ENCODE data around the gene EDEM2.
"Not testable (repeated sequence)": the region's sequence is repeated elsewhere in the genome, so short reads cannot be mapped to it uniquely, and the experiment has no call there.

Gene EDEM2, protein sequence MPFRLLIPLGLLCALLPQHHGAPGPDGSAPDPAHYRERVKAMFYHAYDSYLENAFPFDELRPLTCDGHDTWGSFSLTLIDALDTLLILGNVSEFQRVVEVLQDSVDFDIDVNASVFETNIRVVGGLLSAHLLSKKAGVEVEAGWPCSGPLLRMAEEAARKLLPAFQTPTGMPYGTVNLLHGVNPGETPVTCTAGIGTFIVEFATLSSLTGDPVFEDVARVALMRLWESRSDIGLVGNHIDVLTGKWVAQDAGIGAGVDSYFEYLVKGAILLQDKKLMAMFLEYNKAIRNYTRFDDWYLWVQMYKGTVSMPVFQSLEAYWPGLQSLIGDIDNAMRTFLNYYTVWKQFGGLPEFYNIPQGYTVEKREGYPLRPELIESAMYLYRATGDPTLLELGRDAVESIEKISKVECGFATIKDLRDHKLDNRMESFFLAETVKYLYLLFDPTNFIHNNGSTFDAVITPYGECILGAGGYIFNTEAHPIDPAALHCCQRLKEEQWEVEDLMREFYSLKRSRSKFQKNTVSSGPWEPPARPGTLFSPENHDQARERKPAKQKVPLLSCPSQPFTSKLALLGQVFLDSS

DNA sequence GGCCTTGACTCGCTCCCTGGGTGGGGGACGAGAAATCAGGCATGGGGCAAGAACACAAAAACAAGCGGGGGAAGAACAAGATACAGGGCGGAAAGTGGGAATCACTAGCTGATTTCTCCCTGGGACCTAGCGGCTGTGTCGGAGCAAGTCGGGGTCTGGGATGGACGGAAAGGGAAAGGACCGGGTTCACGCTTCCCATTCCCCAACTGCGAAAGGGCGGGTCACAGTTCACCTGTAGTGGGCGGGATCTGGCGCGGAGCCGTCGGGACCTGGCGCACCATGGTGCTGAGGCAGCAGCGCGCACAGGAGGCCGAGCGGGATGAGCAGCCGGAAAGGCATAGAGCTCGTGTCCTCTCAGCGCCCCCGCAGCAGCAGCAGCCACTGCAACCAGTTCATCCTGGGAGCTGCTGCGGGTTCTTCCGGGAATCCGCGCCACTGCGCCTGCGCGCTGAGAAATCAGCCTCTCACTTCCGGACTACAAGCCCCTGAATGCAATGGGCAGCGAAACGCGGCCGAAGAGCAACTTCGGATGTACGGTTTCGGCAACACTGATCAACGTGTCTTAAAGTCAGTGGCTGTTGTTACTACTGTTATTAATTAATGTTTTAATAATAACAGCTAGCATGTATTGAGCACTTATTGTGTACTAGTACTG is at the start of gene EDEM2:
Gene EDEM2, minus strand, starts transcription at position 417 of the 655 bp plus-strand sequence. Its CDS starts 78 bp downstream, at position 339.
- TF ChIP-seq, protein P1, sequence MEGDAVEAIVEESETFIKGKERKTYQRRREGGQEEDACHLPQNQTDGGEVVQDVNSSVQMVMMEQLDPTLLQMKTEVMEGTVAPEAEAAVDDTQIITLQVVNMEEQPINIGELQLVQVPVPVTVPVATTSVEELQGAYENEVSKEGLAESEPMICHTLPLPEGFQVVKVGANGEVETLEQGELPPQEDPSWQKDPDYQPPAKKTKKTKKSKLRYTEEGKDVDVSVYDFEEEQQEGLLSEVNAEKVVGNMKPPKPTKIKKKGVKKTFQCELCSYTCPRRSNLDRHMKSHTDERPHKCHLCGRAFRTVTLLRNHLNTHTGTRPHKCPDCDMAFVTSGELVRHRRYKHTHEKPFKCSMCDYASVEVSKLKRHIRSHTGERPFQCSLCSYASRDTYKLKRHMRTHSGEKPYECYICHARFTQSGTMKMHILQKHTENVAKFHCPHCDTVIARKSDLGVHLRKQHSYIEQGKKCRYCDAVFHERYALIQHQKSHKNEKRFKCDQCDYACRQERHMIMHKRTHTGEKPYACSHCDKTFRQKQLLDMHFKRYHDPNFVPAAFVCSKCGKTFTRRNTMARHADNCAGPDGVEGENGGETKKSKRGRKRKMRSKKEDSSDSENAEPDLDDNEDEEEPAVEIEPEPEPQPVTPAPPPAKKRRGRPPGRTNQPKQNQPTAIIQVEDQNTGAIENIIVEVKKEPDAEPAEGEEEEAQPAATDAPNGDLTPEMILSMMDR (conservative IDR thresholded peaks at IDR 0.05): no peak

DNA sequence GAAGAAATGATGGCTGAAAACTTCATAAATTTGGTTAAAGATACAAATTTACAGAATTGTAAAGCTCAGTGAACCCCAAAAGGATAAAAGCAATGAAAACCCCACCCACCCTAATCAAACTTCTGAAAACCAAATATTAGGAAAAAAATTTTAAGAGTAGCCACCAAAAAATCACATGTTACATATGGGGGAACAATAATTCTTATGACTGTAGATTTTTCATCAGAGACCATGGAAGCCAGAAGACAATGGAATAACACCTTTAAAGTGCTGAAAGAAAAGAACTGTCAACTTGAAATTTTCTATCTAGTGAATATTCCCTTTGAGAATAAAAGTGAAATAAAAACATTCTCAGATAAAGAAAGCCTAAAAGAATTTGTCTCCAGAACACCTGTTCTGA is 49.2 kb upstream of the EDEM2 start:
- TF ChIP-seq, protein P1 (conservative IDR thresholded peaks at IDR 0.05): no peak
- H3K27ac ChIP-seq: no peak overlapping the region

More for the DNA sequence above, at the start of gene EDEM2:
- H3K27ac ChIP-seq: peak within 1 kb of the TSS; percentile 86

DNA sequence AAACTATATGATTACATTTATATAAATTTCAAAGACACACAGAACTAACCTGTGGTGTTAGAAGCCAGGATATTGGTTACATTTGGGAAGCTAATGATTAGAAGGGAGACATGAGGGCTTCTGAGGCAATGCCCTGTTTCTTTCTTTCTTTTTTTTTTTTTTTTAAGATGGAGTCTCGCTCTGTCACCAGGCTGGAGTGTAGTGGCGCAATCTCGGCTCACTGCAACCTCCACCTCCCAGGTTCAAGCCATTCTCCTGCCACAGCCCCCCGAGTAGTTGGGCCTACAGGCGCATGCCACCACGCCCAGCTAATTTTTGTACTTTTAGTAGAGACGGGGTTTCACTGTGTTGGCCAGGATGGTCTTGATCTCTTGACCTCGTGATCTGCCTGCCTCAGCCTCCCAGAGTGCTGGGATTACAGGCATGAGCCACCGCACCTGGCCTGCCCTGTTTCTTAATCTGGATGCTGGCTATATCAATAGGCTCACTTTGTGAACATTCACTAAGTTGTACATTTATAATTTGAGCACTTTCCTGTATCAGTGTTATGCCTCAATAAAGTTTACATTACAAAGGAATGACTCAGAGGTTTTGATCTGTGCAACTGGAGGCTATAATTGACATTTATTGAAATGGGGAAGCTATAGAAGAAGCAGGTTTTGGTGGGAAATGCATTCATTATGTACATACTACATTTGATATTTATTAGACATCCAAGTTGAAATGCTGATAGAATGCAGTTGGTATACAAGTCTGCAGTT is 46.1 kb upstream of the EDEM2 start:
- H3K27ac ChIP-seq: peak overlapping the region; percentile 81

DNA sequence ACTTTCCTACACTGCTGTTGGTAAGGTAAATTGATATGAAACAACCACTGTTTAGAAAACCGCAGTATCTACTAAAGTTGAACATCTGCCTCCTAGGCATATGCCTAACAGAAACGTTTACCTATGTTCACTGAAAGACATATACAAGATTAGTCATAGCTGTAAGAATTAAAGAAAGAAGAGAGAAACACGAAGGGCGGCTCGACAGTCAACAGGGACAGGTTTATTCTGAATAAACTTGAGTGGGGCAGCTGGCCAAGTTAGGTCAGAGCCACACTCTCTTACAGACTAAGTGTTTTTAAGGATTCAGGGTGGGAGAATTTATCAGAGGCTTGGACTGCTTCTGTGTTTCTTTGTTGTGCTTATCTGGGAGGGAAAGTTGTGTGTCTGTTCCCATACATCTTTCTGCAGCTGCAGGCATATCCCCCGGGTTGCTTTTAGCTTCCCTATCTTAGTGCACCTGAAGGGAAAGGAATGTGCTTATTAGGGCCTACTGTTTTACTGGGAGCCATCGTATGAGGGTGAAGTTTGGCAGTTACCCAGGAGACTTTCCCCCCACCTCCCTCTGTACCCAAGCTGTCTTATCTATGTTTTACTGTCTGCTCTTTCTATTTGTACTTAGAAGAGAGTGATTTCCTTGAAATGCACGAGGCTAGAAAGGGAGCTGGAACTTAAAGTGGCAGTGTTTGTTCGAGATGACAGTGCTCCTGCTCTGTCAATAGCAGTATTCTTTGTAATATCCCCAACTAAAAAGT is 45.2 kb upstream of the EDEM2 start:
- H3K27ac ChIP-seq: peak overlapping the region; percentile 81
- TF ChIP-seq, protein P1 (conservative IDR thresholded peaks at IDR 0.05): no peak

DNA sequence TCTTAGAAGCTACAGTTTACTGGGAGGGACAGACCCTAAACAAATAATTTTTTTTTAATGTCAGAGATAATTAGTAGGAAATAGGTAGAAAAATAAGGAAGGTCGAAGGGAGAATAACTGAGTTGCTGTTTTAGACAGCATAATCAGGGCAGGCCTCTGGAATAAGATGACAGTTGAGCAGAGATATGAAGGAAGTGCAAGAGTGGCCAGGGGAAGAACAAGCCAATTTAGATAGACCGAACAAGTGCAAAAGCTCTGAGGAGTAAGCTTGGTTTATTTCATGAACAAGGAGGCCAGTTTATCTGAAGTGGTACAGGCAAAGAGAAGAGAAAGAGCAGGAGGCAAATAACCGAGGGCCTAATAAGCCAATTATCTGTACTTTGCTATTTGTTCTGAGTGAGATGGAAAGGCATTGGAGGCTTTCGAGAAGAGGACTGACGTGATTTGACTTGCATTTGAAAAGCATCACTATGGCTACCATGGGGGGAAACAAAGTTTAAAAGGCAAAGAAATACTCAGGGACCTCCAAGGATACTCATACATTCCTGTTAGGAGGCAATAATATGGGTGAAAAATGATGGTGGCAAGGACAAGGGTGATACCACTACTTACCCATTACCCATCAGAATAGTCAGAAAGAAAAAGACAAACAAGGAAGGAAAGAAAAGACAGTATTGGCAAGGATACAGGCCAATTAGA is 44.4 kb upstream of the EDEM2 start:
- H3K27ac ChIP-seq: peak overlapping the region; percentile 81
- TF ChIP-seq, protein P1 (conservative IDR thresholded peaks at IDR 0.05): no peak

DNA sequence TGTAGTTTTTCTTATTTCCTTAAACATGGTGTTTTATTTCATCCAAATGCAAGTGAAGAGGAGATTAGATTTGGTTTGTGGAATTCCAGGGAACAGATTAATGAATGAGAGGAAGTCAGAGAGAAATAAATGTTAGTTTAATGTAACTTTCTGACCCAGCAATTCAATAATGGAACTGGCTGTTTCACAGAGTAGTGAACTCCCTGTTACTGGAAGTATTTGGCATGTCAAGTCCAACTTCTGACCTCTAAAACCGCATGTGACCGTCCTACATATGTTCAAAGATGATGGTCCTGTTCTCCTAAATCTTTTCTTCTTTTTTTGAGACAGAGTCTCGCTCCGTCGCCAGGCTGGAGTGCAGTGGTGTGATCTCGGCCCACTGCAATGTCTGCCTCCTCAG is 43.4 kb upstream of the EDEM2 start:
- TF ChIP-seq, protein P1 (conservative IDR thresholded peaks at IDR 0.05): no peak
- H3K27ac ChIP-seq: peak overlapping the region; percentile 81

DNA sequence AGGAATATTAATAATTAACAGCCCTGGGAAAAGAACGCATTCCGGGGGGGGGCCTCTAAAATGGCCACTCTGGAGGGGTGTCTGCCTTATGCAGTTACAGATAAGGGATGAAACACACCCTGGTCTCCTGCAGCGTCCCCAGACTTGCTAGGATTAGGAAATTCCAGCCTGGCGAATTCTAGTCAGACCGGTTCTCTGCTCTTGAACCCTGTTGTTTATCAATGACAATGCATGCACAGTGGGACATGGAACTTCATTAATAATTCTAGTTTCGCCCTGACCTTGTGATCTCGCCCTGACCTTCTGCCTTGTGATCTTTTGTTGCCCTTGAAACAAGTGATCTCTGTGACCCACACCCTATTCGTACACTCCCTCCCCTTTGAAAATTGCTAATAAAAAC is 42.1 kb upstream of the EDEM2 start:
- not testable (repeated sequence) for H3K27ac ChIP-seq
